ENCODE data around the gene CASQ1. TPM values are rescaled to one million over a fixed set of nuclear protein-coding genes. Genes with fewer than 3 reads are reported as not detected.
A peak's percentile ranks its signal among the peaks of the same experiment; 100 is the strongest.

Gene CASQ1
- total RNA-seq, 1 donor from 2014 or later, result 0.27 TPM

DNA sequence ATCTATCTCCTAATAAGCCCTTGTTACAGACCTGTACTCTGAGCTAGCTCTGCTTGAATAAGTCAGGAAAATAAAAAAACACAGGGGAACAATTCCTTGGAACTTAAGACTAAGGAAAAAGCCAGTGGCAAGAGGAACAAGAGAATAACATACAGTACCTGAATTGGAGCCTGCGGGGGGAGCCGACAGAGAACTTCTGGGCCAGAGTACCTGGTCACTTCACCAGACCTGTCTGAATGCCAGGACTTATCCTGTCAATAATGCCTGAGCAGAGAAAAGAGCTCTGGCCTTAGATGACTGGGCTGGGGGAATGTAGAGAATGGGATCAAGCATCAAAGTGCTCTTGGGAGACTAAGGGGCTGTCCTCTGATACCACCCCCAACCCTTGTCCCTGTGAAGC lies 29.9 kb downstream of the CASQ1 start:
- TF ChIP-seq CTCF (IDR thresholded peaks at IDR 0.05), result no peak
- H3K4me1 ChIP-seq, result peaks cover 22% of the 10 kb centered on the region
- ATAC-seq (no peak), DNase-seq (no peak)
- no peak overlapping the region for H3K4me3 ChIP-seq
- no peaks in the 10 kb centered on the region for H3K9me3 ChIP-seq
- intact Hi-C loops (cut with DNase I), result no loop called here
- H3K27me3 ChIP-seq (ENCODE audit: low read depth), result no peaks in the 10 kb centered on the region
- peaks cover 100% of the 10 kb centered on the region for H3K36me3 ChIP-seq
- no peak overlapping the region for H3K27ac ChIP-seq

DNA sequence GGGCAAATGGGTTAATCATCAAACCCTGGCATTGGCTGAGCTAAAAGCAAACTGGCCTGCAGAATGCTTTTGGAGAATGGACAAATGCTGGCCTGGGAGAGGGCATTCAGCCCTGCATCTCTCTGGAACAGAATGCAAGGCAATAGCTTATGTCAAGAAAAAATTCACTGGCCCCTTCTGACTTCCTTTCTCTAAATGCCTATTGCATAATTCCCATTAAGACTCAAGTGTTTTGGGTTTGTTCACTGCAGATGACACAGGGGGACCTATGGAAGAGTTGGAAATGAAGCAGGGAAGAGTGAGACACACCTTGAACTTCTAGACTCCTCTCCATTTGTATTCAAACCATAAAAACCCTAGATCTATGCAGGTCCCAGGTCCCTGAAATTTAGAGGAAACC lies 30.7 kb downstream of the CASQ1 start:
- intact Hi-C loops (cut with DNase I), result no loop called here
- Histone ChIP-seq H3K4me3 (no peak overlapping the region), H3K4me1 (peaks cover 22% of the 10 kb centered on the region), H3K9me3 (no peaks in the 10 kb centered on the region), H3K36me3 (peaks cover 100% of the 10 kb centered on the region), H3K27ac (no peak overlapping the region), H3K27me3 (ENCODE audit: low read depth) (no peaks in the 10 kb centered on the region)
- peak in 1 of 2 donors; percentile 10 for ATAC-seq
- no peak for DNase-seq
- no peak for TF ChIP-seq CTCF (IDR thresholded peaks at IDR 0.05)

- no peak for ATAC-seq
- Histone ChIP-seq H3K9me3 (no peaks in the 10 kb centered on the region), H3K4me3 (no peak overlapping the region), H3K27me3 (ENCODE audit: low read depth) (no peaks in the 10 kb centered on the region), H3K36me3 (peaks cover 100% of the 10 kb centered on the region), H3K27ac (no peak overlapping the region), H3K4me1 (peaks cover 22% of the 10 kb centered on the region)
- no peak for TF ChIP-seq CTCF (IDR thresholded peaks at IDR 0.05)
- intact Hi-C loops (cut with DNase I), result no loop called here
- no peak for DNase-seq
Measured at GRCh38 chr1:160222546-160222945, 32.2 kb downstream of the CASQ1 start.

GRCh38 chr1:160224606-160225005 lies 34.2 kb downstream of the CASQ1 start:
- no peaks in the 10 kb centered on the region for H3K27me3 ChIP-seq (ENCODE audit: low read depth)
- no peak for ATAC-seq
- peaks cover 100% of the 10 kb centered on the region for H3K36me3 ChIP-seq
- H3K27ac ChIP-seq, result no peak overlapping the region
- no peak for DNase-seq
- no peak overlapping the region for H3K4me3 ChIP-seq
- peaks cover 11% of the 10 kb centered on the region for H3K4me1 ChIP-seq
- TF ChIP-seq CTCF (IDR thresholded peaks at IDR 0.05), result no peak
- no peaks in the 10 kb centered on the region for H3K9me3 ChIP-seq
- intact Hi-C loops (cut with DNase I), result no loop called here

GRCh38 chr1:160225345-160225744 lies 35.0 kb downstream of the CASQ1 start:
- H3K4me3 ChIP-seq, result no peak overlapping the region
- DNase-seq, result no peak
- H3K9me3 ChIP-seq, result no peaks in the 10 kb centered on the region
- no peak overlapping the region for H3K27ac ChIP-seq
- peaks cover 11% of the 10 kb centered on the region for H3K4me1 ChIP-seq
- no peak for ATAC-seq
- TF ChIP-seq CTCF (IDR thresholded peaks at IDR 0.05), result no peak
- H3K36me3 ChIP-seq, result peaks cover 100% of the 10 kb centered on the region
- H3K27me3 ChIP-seq (ENCODE audit: low read depth), result no peaks in the 10 kb centered on the region
- intact Hi-C loops (cut with DNase I), result no loop called here

DNA sequence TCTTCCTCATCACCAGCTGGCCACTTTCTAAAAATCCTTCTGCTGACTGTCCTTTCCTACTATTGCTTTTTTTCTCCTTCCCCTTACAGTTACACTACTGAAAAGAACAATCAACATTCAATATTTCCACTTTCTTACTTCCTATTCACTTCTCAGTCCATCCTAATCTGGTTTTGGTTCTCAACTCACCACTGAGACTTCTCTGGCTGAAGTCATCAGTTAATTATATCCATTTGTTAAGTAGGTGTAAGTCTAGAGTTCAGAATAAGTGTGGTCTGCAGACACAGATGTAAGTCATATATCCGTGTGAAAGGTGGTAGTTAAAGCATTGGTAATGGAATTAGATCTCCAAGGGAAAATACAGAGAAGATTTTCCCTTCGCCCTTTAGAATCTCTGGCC lies 36.2 kb downstream of the CASQ1 start:
- intact Hi-C loops (cut with DNase I), result no loop called here
- no peaks in the 10 kb centered on the region for H3K27me3 ChIP-seq (ENCODE audit: low read depth)
- H3K36me3 ChIP-seq, result peaks cover 100% of the 10 kb centered on the region
- no peak for ATAC-seq
- H3K4me1 ChIP-seq, result peaks cover 11% of the 10 kb centered on the region
- H3K4me3 ChIP-seq, result no peak overlapping the region
- no peaks in the 10 kb centered on the region for H3K9me3 ChIP-seq
- TF ChIP-seq CTCF (IDR thresholded peaks at IDR 0.05), result no peak
- H3K27ac ChIP-seq, result no peak overlapping the region
- no peak for DNase-seq
